ENCODE data around the gene PGM5. TPM values are rescaled to one million over a fixed set of nuclear protein-coding genes. Genes with fewer than 3 reads are reported as not detected.

PGM5 gene
- total and polyA plus RNA-seq, 2 of the 8 experiments (the other 6 are each of a cell fraction or from before 2014, with no cell fraction given): not detected

DNA sequence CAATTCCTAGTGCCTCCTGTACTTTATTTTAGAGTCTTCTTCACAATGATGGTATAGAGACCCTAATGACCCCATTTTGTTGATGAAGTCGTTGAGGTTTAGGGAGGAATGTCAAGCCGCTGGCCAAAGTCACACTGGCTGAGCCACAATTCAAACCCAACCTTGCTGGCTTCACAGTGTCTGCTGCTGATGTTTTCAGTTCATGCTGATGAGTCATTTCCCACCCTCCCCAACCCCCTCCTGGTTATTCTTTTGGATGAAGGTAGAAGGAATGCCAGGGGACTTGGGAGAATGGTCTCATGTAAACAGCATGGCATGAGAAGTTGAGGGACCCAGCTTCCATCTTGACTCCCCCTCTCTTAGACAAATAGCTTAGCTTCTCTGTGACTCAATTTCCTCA lies 115.7 kb downstream of the PGM5 start:
- Histone ChIP-seq H3K9ac (replicated peaks in 1 of 4; ENCODE audit: extremely low read depth in 1 of 4, low read depth in 3 of 4, low read length in 3 of 4) (no peak overlapping the region), H3K14ac (ENCODE audit: insufficient read length) (no peak overlapping the region), H3K9me3 (ENCODE audit: insufficient read depth in 2 of 2, low read depth in 1 of 2, low read length in 1 of 2) (no peaks in the 10 kb centered on the region), H2BK20ac (ENCODE audit: low read length) (no peak overlapping the region), H4K91ac (replicated peaks; ENCODE audit: insufficient read length, low read length) (no peak overlapping the region), H3K4ac (replicated peaks; ENCODE audit: insufficient read length, low read depth, low read length) (no peak overlapping the region), H3K4me2 (ENCODE audit: insufficient read depth in 1 of 2, low read depth in 2 of 2, low read length in 2 of 2) (no peak overlapping the region), H4K20me1 (replicated peaks in 1 of 2; ENCODE audit: control insufficient read depth in 1 of 2, insufficient read depth in 2 of 2, low read length in 2 of 2) (peaks cover 0 to 1% of the 10 kb centered on the region in 2 experiments), H3K79me2 (ENCODE audit: control insufficient read depth in 1 of 2, insufficient read depth in 2 of 2, low read length in 2 of 2) (no peaks in the 10 kb centered on the region), H3K56ac (replicated peaks; ENCODE audit: insufficient read length, low read depth, low read length) (no peak overlapping the region), H2BK5ac (ENCODE audit: low read depth, low read length) (no peak overlapping the region), H3K18ac (ENCODE audit: extremely low read depth, low read length) (no peak overlapping the region), H3K36me3 (ENCODE audit: control insufficient read depth in 2 of 4, insufficient read depth in 4 of 4, low read length in 3 of 4) (no peaks in the 10 kb centered on the region), H4K8ac (ENCODE audit: extremely low read depth, insufficient read depth, low read length) (no peak overlapping the region), H3K27me3 (replicated peaks in 1 of 4; ENCODE audit: control insufficient read depth in 3 of 4, extremely low read depth in 1 of 4, insufficient read depth in 3 of 4, low read length in 3 of 4) (no peaks in the 10 kb centered on the region; a peak in 1 of 7 replicates), H2AK5ac (ENCODE audit: low read depth, low read length) (no peak overlapping the region), H2BK12ac (ENCODE audit: low read depth, low read length) (no peak overlapping the region), H3K79me1 (ENCODE audit: low read depth, low read length) (no peaks in the 10 kb centered on the region), H3K4me3 (ENCODE audit: extremely low read depth in 1 of 4, insufficient read depth in 2 of 4, low read depth in 3 of 4, low read length in 4 of 4) (no peak overlapping the region), H3K4me1 (replicated peaks in 1 of 4; ENCODE audit: control insufficient read depth in 3 of 4, insufficient read depth in 4 of 4, low read length in 3 of 4) (no peaks in the 10 kb centered on the region), H3K27ac (ENCODE audit: low read depth, low read length) (no peak overlapping the region), H2AFZ (ENCODE audit: low read length) (no peak overlapping the region), H2BK15ac (ENCODE audit: low read length) (no peak overlapping the region), H3K23me2 (ENCODE audit: low read depth, low read length) (peaks cover 2% of the 10 kb centered on the region; the same call in 1 of the 2 replicates), H3K23ac (ENCODE audit: insufficient read length) (no peak overlapping the region), H2BK120ac (replicated peaks; ENCODE audit: low read depth, low read length) (no peak overlapping the region), H4K5ac (ENCODE audit: insufficient read length, low read depth, low read length) (no peak overlapping the region)
- 85% methylated on average over 2 of the region's 2 CpGs; no CpG with 5 or more reads in 1 of the 2 experiments for WGBS, 2 experiments (ENCODE audit: extremely low coverage in 1 of 2, insufficient coverage in 1 of 2, insufficient read length in 1 of 2, insufficient replicate concordance in 2 of 2, low coverage in 1 of 2, low lambda C conversion rate in 2 of 2, missing lambda C conversion rate in 1 of 2)
- no peak for DNase-seq (ENCODE audit: low read depth in 1 of 2, low spot score in 2 of 2)
- TF ChIP-seq TEAD4 (IDR thresholded peaks at IDR 0.05; ENCODE audit: low read depth, low read length) (no peak), ZNF274 (IDR thresholded peaks at IDR 0.05; ENCODE audit: borderline replicate concordance, extremely low read depth, low read length) (no peak), ASH2L (IDR thresholded peaks at IDR 0.05; ENCODE audit: low read length) (no peak), TBP (IDR thresholded peaks at IDR 0.05; ENCODE audit: low read depth, low read length) (no peak), CREB1 (IDR thresholded peaks at IDR 0.05) (no peak), EP300 (IDR thresholded peaks at IDR 0.05; ENCODE audit: borderline replicate concordance in 1 of 2, low read depth in 2 of 2, low read length in 2 of 2) (no peak), SAP30 (IDR thresholded peaks at IDR 0.05; ENCODE audit: insufficient read depth, insufficient replicate concordance, low read length) (no peak), GABPA (IDR thresholded peaks at IDR 0.05; ENCODE audit: borderline replicate concordance, insufficient read depth, low read length) (no peak), CBX5 (IDR thresholded peaks at IDR 0.05; ENCODE audit: low read depth, low read length) (no peak), CHD1 (IDR thresholded peaks at IDR 0.05; ENCODE audit: low read depth, low read length) (no peak), SIX5 (IDR thresholded peaks at IDR 0.05; ENCODE audit: low read depth, low read length) (no peak)
- TF ChIP-seq, protein P1, sequence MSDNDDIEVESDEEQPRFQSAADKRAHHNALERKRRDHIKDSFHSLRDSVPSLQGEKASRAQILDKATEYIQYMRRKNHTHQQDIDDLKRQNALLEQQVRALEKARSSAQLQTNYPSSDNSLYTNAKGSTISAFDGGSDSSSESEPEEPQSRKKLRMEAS (IDR thresholded peaks at IDR 0.05): no peak
- ChIA-PET POLR2A (ENCODE audit: partially characterized antibody) (no interaction called here), CTCF (ENCODE audit: partially characterized antibody) (interaction anchor here (2.7 kb wide), 1 partner anchor 54 kb away, joined by 10 read pairs; no protein-coding TSS in a partner anchor)
- no peak for FAIRE-seq
